ENCODE results near the gene MITF.

- TF ChIP-seq CTCF (optimal IDR thresholded peaks at IDR 0.05 in 1 of 3, IDR thresholded peaks at IDR 0.05 in 1 of 3, conservative IDR thresholded peaks at IDR 0.05 in 1 of 3; ENCODE audit: extremely low read depth in 1 of 3, insufficient read depth in 2 of 3, low read length in 3 of 3) (no peak), EZH2 (IDR thresholded peaks at IDR 0.05; ENCODE audit: low read length) (no peak)
These were observed 150.8 kb downstream of the MITF start for GRCh38 chr3:69890084-69890483.

All from keratinocyte (primary cell).